B cell (primary cell): ENCODE results near the gene SCN3B. TPM values are rescaled to one million over a fixed set of nuclear protein-coding genes. Genes with fewer than 3 reads are reported as not detected.

ENCODE experiments used
- ATAC-seq: fragments of 200-7000 bp; cut with Tn5 transposase; one replicate; pipeline ENCODE4 v1.10.0; 2021; ENCODE audit warnings: low read depth, mild to moderate bottlenecking, moderate number of reproducible peaks, moderate library complexity
- CTCF ChIA-PET: fragments of 350-600 bp; sonication (Branson Sonifier 250); formaldehyde crosslinking; loops from one replicate; lab custom pipeline; 2021; ENCODE audit warnings: antibody characterized with exemption, inconsistent platforms; lab: Charles Lee
- POLR2A ChIA-PET: fragments of 350-600 bp; sonication (Branson Sonifier 250); formaldehyde crosslinking; loops from one replicate; lab custom pipeline; 2021; ENCODE audit warnings: antibody characterized with exemption; lab: Charles Lee
- DNase-seq: peaks from one replicate; pipeline ENCODE4 v3.0.0; 2013
- H2AFZ ChIP-seq: 2 replicates; pipeline ENCODE4 v1.6.1; 2012; ENCODE audit warnings: mild to moderate bottlenecking, low read depth, low read length; ENCODE audit not compliant: insufficient read depth, poor library complexity, severe bottlenecking
- H3K27ac ChIP-seq, 2 donors: 1 replicate in 1 of 2; 2 replicates in 1 of 2; pipeline ENCODE4 v1.5.1; 2012 to 2013; ENCODE audit warnings: low read length in 2 of 2, mild to moderate bottlenecking in 2 of 2, moderate library complexity in 1 of 2
- H3K27me3 ChIP-seq, 4 experiments: fragments of 200-600 bp in 1 of 4; sonication (generic) in 1 of 4; replicated peaks in 1 of 4; 1 replicate in 2 of 4; 2 replicates in 2 of 4; pipeline versions ENCODE4 v1.6.1 to v1.7.0; 2013 to 2016; ENCODE audit warnings: low read length in 3 of 4, mild to moderate bottlenecking in 2 of 4, mixed read lengths in 1 of 4, moderate library complexity in 1 of 4; ENCODE audit not compliant: insufficient read depth in 4 of 4, control insufficient read depth in 3 of 4; ENCODE audit errors: control extremely low read depth in 1 of 4
- H3K36me3 ChIP-seq, 2 experiments: replicated peaks in 1 of 2; 1 replicate in 1 of 2; 2 replicates in 1 of 2; pipeline versions ENCODE4 v1.6.1 to v1.7.1; 2013; ENCODE audit warnings: low read length in 1 of 2; ENCODE audit not compliant: insufficient read depth in 2 of 2, control insufficient read depth in 1 of 2; ENCODE audit errors: control extremely low read depth in 1 of 2, extremely low read depth in 1 of 2
- H3K4me1 ChIP-seq, 2 donors: fragments of 200-600 bp in 1 of 2; sonication (generic) in 1 of 2; 1 replicate in 1 of 2; 2 replicates in 1 of 2; pipeline versions ENCODE4 v1.5.1 to v1.6.1; 2013 to 2017; ENCODE audit warnings: low read length in 2 of 2; ENCODE audit not compliant: control insufficient read depth in 2 of 2, insufficient read depth in 2 of 2
- H3K4me2 ChIP-seq: replicated peaks from 2 replicates; pipeline ENCODE3; 2012; ENCODE audit warnings: mild to moderate bottlenecking, low read depth, low read length; ENCODE audit not compliant: poor library complexity, severe bottlenecking
- H3K4me3 ChIP-seq, 5 experiments: fragments of 200-600 bp in 1 of 5; sonication (generic) in 1 of 5; 1 replicate in 3 of 5; 2 replicates in 2 of 5; pipeline versions ENCODE4 v1.5.1 to v1.7.0; 2011 to 2016; ENCODE audit warnings: low read length in 4 of 5, mild to moderate bottlenecking in 4 of 5, low read depth in 2 of 5, control low read depth in 1 of 5, moderate library complexity in 1 of 5; ENCODE audit not compliant: insufficient read depth in 1 of 5; ENCODE audit errors: control extremely low read depth in 1 of 5, extremely low read depth in 1 of 5
- H3K79me2 ChIP-seq: fragments of 200-600 bp; sonication (generic); one replicate; pipeline ENCODE4 v1.6.0; 2016; ENCODE audit warnings: low read length; ENCODE audit not compliant: control insufficient read depth, insufficient read depth
- H3K9ac ChIP-seq: fragments of 200-600 bp; sonication (generic); 2 replicates; pipeline ENCODE4 v1.6.1; 2017; ENCODE audit warnings: mild to moderate bottlenecking, low read length, moderate library complexity
- H3K9me3 ChIP-seq, 3 donors: one replicate each; pipeline versions ENCODE4 v1.6.1 to v1.7.1; 2013; ENCODE audit warnings: low read length in 2 of 3; ENCODE audit not compliant: control insufficient read depth in 2 of 3, insufficient read depth in 1 of 3; ENCODE audit errors: control extremely low read depth in 1 of 3
- H4K20me1 ChIP-seq: 2 replicates; pipeline ENCODE4 v1.6.0; 2012; ENCODE audit warnings: mild to moderate bottlenecking, low read length; ENCODE audit not compliant: insufficient read depth, control insufficient read depth, poor library complexity, severe bottlenecking
- H3K27ac Mint-ChIP-seq: one replicate; pipeline ENCODE4 v1.8.0; 2021; ENCODE audit warnings: mixed read lengths
- H3K27me3 Mint-ChIP-seq: one replicate; pipeline ENCODE4 v1.8.0; 2021; ENCODE audit warnings: mixed read lengths
- H3K4me1 Mint-ChIP-seq: one replicate; pipeline ENCODE4 v1.8.0; 2021; ENCODE audit warnings: mixed read lengths
- H3K4me3 Mint-ChIP-seq: one replicate; pipeline ENCODE4 v1.8.0; 2021; ENCODE audit warnings: mixed read lengths
- H3K9me3 Mint-ChIP-seq: one replicate; pipeline ENCODE4 v1.8.0; 2022; ENCODE audit warnings: mixed read lengths; ENCODE audit not compliant: insufficient read depth
- CTCF ChIP-seq: fragments of 200-600 bp; IDR thresholded peaks from one replicate; pipeline ENCODE4 v1.8.0; 2022; ENCODE audit warnings: antibody characterized with exemption, mild to moderate bottlenecking
- EZH2 ChIP-seq: IDR thresholded peaks from 2 replicates; pipeline ENCODE4 v1.6.1; 2012; ENCODE audit warnings: borderline replicate concordance, low read depth, mild to moderate bottlenecking, moderate library complexity, low read length; ENCODE audit not compliant: insufficient read depth, poor library complexity, severe bottlenecking
- WGBS: methylation state at CpG from one replicate; pipeline ENCODE4 v1.1.5; 2013; ENCODE audit warnings: missing lambda C conversion rate; ENCODE audit not compliant: insufficient coverage; 5-methylcytosine and 5-hydroxymethylcytosine counted together
- intact Hi-C: fragments of 100-400 bp; cut with micrococcal nuclease; formaldehyde crosslinking; loops from one replicate; pipeline ENCODE4 v1.10.0; 2022
- polyA plus RNA-seq: library from polyadenylated mRNA; depleted of rRNA; stranded (reverse); fragments of >200 nt; gene quantifications from 2 replicates; pipeline ENCODE4 v1.2.3, GENCODE V29; 2012
- total RNA-seq, 2 donors: library from RNA; stranded (reverse); fragments of 120-200 nt in 1 of 2; gene quantifications; 1 replicate in 1 of 2; 2 replicates in 1 of 2; pipeline versions ENCODE4 v1.2.3 to v1.2.4, GENCODE V29; 2013 to 2022

Gene SCN3B
- total and polyA plus RNA-seq, 2 donors (not counting 1 experiment from before 2014, with no cell fraction given), result not detected

DNA sequence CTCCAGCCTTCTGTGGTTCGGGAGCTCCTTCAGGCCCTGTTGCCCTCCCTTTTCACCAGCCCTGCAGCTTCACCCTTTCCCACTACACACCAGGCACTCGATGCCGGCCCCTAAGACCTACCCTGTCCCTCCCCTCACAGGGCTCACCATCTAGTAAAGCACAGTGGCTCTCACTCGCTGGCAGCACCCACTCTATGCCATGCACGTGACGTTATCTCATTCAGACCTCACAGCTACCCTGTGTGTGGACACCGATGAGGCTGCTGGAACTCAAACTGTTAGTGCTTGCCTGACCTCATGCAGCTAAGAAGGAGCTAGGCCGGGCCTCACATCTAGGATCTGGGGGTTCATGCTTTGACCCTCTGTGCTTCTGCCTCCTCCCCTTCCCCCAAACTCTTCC lies 45.5 kb downstream of the SCN3B start:
- H3K9ac ChIP-seq, result no peak overlapping the region
- TF ChIP-seq EZH2 (no peak), CTCF (no peak)
- no peaks in the 10 kb centered on the region for H4K20me1 ChIP-seq
- 96% methylated on average over 7 of the region's 8 CpGs for WGBS
- H3K27me3 ChIP-seq, result no peaks in the 10 kb centered on the region
- no peak overlapping the region for H3K27ac ChIP-seq
- no peak overlapping the region for H2AFZ ChIP-seq
- no peaks in the 10 kb centered on the region for H3K9me3 ChIP-seq
- Mint-ChIP-seq H3K9me3 (no peaks in the 10 kb centered on the region), H3K27me3 (no peaks in the 10 kb centered on the region), H3K4me1 (no peaks in the 10 kb centered on the region), H3K4me3 (no peak overlapping the region), H3K27ac (no peak overlapping the region)
- POLR2A ChIA-PET, result no interaction called here
- CTCF ChIA-PET, result no interaction called here
- no peak for DNase-seq
- no peaks in the 10 kb centered on the region for H3K79me2 ChIP-seq
- H3K4me1 ChIP-seq, result no peaks in the 10 kb centered on the region
- H3K4me2 ChIP-seq, result no peak overlapping the region
- H3K4me3 ChIP-seq, result no peak overlapping the region
- H3K36me3 ChIP-seq, result no peaks in the 10 kb centered on the region
- no peak for ATAC-seq
- intact Hi-C loops, result no loop called here

DNA sequence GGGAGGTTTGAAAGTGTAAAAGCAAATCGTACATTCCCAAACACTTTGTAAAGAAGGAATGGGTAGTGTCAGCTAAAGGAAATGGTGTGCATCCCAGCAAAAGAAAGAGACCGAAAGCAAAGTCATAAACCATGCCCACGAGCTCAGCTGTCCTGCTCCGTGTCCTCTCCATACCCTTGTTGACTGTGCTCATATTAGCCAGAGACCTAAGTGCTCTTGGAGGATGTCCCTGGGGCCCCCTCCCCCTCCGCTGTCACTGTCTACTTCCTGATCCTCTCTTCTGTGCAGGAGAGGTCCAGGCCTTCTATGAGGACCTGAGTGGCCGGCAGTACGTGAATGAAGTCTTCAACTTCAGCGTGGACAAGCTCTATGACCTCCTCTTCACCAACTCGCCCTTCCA lies 46.1 kb downstream of the SCN3B start:
- no peak overlapping the region for H3K4me3 Mint-ChIP-seq
- no peaks in the 10 kb centered on the region for H3K79me2 ChIP-seq
- no peak overlapping the region for H3K27ac Mint-ChIP-seq
- POLR2A ChIA-PET, result no interaction called here
- no peaks in the 10 kb centered on the region for H4K20me1 ChIP-seq
- H3K27ac ChIP-seq, result no peak overlapping the region
- CTCF ChIA-PET, result no interaction called here
- WGBS, result 99% methylated on average over 8 of the region's 9 CpGs
- no peaks in the 10 kb centered on the region for H3K4me1 ChIP-seq
- no peaks in the 10 kb centered on the region for H3K9me3 ChIP-seq
- H3K27me3 Mint-ChIP-seq, result no peaks in the 10 kb centered on the region
- H3K4me3 ChIP-seq, result no peak overlapping the region
- TF ChIP-seq CTCF (no peak), EZH2 (no peak)
- no peak for DNase-seq
- no peak for ATAC-seq
- H3K9me3 Mint-ChIP-seq, result no peaks in the 10 kb centered on the region
- no peak overlapping the region for H3K4me2 ChIP-seq
- intact Hi-C loops, result no loop called here
- no peaks in the 10 kb centered on the region for H3K27me3 ChIP-seq
- H3K36me3 ChIP-seq, result no peaks in the 10 kb centered on the region
- H3K4me1 Mint-ChIP-seq, result no peaks in the 10 kb centered on the region
- H3K9ac ChIP-seq, result no peak overlapping the region
- H2AFZ ChIP-seq, result no peak overlapping the region
